Activated CD4-positive, CD25-positive, alpha-beta regulatory T cell treated with anti-CD3 and anti-CD28 coated beads, Interleukin-2, amount 50 U/mL, for 24 hours (primary cell): ENCODE measurements around the gene GPR158.

Experiments used
- ATAC-seq, 2 donors: fragments of 150-1000 bp; cut with Tn5 transposase; one replicate each; pipeline ENCODE4 v1.10.0; 2021; ENCODE audit warnings: mild to moderate bottlenecking in 1 of 2, moderate library complexity in 1 of 2

The GPR158 gene

GRCh38 chr10:25198151-25198550 lies 23.4 kb downstream of the GPR158 start:
- no peak for ATAC-seq

GRCh38 chr10:25206693-25207414 lies 32.1 kb downstream of the GPR158 start:
- ATAC-seq = no peak

GRCh38 chr10:25209618-25210017 lies 34.8 kb downstream of the GPR158 start:
- no peak for ATAC-seq

GRCh38 chr10:25210265-25210664 lies 35.5 kb downstream of the GPR158 start:
- ATAC-seq = no peak

- ATAC-seq = no peak
Measured at GRCh38 chr10:25220156-25220555, 45.4 kb downstream of the GPR158 start.

- no peak for ATAC-seq
Measured at GRCh38 chr10:25222085-25222660, 47.4 kb downstream of the GPR158 start.

- ATAC-seq = no peak
Measured at GRCh38 chr10:25226775-25227682, 52.2 kb downstream of the GPR158 start.

- ATAC-seq = no peak
Measured at GRCh38 chr10:25231751-25232150, 57.0 kb downstream of the GPR158 start.

- ATAC-seq = no peak
Measured at GRCh38 chr10:25232204-25232603, 57.4 kb downstream of the GPR158 start.

GRCh38 chr10:25245165-25245564 lies 70.4 kb downstream of the GPR158 start:
- no peak for ATAC-seq

GRCh38 chr10:25257646-25258045 lies 82.8 kb downstream of the GPR158 start:
- ATAC-seq = no peak

GRCh38 chr10:25261110-25261509 lies 86.3 kb downstream of the GPR158 start:
- ATAC-seq = no peak

- ATAC-seq = no peak
Measured at GRCh38 chr10:25261558-25261957, 86.8 kb downstream of the GPR158 start.

- ATAC-seq = no peak
Measured at GRCh38 chr10:25263931-25264330, 89.1 kb downstream of the GPR158 start.

GRCh38 chr10:25278180-25278579 lies 103.4 kb downstream of the GPR158 start:
- no peak for ATAC-seq

GRCh38 chr10:25280076-25280475 lies 105.3 kb downstream of the GPR158 start:
- no peak for ATAC-seq

- no peak for ATAC-seq
Measured at GRCh38 chr10:25280573-25280972, 105.8 kb downstream of the GPR158 start.

GRCh38 chr10:25285809-25286208 lies 111.0 kb downstream of the GPR158 start:
- no peak for ATAC-seq

- no peak for ATAC-seq
Measured at GRCh38 chr10:25288181-25288580, 113.4 kb downstream of the GPR158 start.

GRCh38 chr10:25294032-25294926 lies 119.5 kb downstream of the GPR158 start:
- no peak for ATAC-seq

- ATAC-seq = no peak
Measured at GRCh38 chr10:25296324-25296723, 121.5 kb downstream of the GPR158 start.

GRCh38 chr10:25297466-25297865 lies 122.7 kb downstream of the GPR158 start:
- ATAC-seq = no peak

- no peak for ATAC-seq
Measured at GRCh38 chr10:25300073-25300472, 125.3 kb downstream of the GPR158 start.
